Measurements from ENCODE around the gene HINT2.

Gene HINT2

GRCh38 chr9:35814841-35815543 lies at the start of gene HINT2:
Gene HINT2, minus strand, starts transcription at chr9:35815042. Its CDS starts 63 bp downstream, at chr9:35814979.
- DNase-seq, result peak; percentile 91

- DNase-seq, result no peak
These were observed 48.7 kb upstream of the HINT2 start for GRCh38 chr9:35863583-35863982.

GRCh38 chr9:35862328-35862727 lies 47.5 kb upstream of the HINT2 start:
- no peak for DNase-seq

GRCh38 chr9:35861161-35861897 lies 46.5 kb upstream of the HINT2 start:
- no peak for DNase-seq

- DNase-seq, result no peak
These were observed 45.1 kb upstream of the HINT2 start for GRCh38 chr9:35859990-35860339.

- no peak for DNase-seq
These were observed 44.6 kb upstream of the HINT2 start for GRCh38 chr9:35859310-35859989.

GRCh38 chr9:35858458-35858857 lies 43.6 kb upstream of the HINT2 start:
- DNase-seq, result no peak

- DNase-seq, result no peak
These were observed 42.0 kb upstream of the HINT2 start for GRCh38 chr9:35856882-35857281.

GRCh38 chr9:35856206-35856605 lies 41.4 kb upstream of the HINT2 start:
- no peak for DNase-seq

GRCh38 chr9:35854091-35854762 lies 39.4 kb upstream of the HINT2 start:
- no peak for DNase-seq

- no peak for DNase-seq
These were observed 38.3 kb upstream of the HINT2 start for GRCh38 chr9:35852876-35853865.

- no peak for DNase-seq
These were observed 37.5 kb upstream of the HINT2 start for GRCh38 chr9:35852267-35852815.

- DNase-seq, result no peak
These were observed 33.1 kb upstream of the HINT2 start for GRCh38 chr9:35847792-35848572.

- DNase-seq, result no peak
These were observed 31.3 kb upstream of the HINT2 start for GRCh38 chr9:35845824-35846771.

GRCh38 chr9:35844628-35845270 lies 29.9 kb upstream of the HINT2 start:
- no peak for DNase-seq

GRCh38 chr9:35842795-35843194 lies 28.0 kb upstream of the HINT2 start:
- DNase-seq, result no peak

- no peak for DNase-seq
These were observed 27.3 kb upstream of the HINT2 start for GRCh38 chr9:35842020-35842745.

- DNase-seq, result no peak
These were observed 26.7 kb upstream of the HINT2 start for GRCh38 chr9:35841645-35841900.

All from SHP77 treated with DMSO at 0.1 percent for 48 hours (cell line).